C4-2B (cell line): ENCODE data around the gene ABHD14A.

Experiments
- ZFX ChIP-seq: fragments of 450-650 bp; IDR thresholded peaks from 2 replicates; pipeline ENCODE4 v1.6.1; 2017
- TF ChIP-seq, protein P1 (sequence below): fragments of 450-650 bp; conservative IDR thresholded peaks from 2 replicates; pipeline ENCODE4 v1.5.1; 2017; ENCODE audit warnings: mild to moderate bottlenecking

DNA sequence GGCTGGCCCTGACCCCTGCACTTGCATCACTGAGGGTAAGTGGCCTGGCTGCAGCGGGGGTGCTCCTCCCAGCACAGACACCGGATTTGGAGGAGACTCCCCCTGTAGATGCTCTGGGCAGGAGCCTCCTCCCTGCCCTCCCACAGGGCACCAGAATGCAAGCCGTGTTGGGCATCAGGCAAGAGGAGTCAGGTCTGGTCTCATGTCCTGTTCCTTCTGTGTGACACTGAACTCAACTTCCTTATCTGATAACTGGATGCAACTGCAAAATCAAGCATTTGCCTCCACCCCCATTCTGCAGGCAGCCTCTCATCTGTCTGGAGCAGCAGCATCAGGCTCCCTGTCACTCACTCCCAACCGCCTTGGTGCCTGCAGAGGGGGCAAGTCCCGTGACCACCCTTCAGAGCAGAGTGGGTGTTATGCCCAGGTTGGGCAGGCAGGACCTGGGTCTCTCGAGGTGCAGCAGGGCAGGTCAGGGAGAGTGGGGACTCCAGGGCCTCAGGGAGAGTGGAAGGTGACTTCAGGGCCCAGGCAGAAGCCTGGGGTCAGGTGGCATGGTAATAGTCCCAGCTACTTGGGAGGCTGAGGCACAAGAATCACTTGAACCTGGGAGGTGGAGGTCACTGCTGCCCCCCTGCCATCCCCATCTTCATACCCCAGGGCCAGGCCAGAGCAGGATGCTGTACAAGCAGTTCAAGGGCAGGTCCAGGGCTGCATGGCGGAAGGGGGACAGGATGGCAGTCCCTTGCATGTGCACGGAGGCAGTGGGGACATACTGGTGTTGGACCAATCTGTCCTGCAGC lies 31.4 kb downstream of the ABHD14A start:
- TF ChIP-seq, protein P1, sequence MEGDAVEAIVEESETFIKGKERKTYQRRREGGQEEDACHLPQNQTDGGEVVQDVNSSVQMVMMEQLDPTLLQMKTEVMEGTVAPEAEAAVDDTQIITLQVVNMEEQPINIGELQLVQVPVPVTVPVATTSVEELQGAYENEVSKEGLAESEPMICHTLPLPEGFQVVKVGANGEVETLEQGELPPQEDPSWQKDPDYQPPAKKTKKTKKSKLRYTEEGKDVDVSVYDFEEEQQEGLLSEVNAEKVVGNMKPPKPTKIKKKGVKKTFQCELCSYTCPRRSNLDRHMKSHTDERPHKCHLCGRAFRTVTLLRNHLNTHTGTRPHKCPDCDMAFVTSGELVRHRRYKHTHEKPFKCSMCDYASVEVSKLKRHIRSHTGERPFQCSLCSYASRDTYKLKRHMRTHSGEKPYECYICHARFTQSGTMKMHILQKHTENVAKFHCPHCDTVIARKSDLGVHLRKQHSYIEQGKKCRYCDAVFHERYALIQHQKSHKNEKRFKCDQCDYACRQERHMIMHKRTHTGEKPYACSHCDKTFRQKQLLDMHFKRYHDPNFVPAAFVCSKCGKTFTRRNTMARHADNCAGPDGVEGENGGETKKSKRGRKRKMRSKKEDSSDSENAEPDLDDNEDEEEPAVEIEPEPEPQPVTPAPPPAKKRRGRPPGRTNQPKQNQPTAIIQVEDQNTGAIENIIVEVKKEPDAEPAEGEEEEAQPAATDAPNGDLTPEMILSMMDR, result no peak
- no peak for TF ChIP-seq ZFX
